GM12892 (cell line): ENCODE data around the gene TPCN1.

Experiments used
- POLR2A ChIP-seq: IDR thresholded peaks from 2 replicates; pipeline ENCODE4 v1.6.1; 2011; ENCODE audit warnings: low read depth, low read length, control low read depth
- POLR2AphosphoS5 ChIP-seq: IDR thresholded peaks from 2 replicates; pipeline ENCODE4 v1.6.1; 2011; ENCODE audit warnings: low read depth, low read length, control low read depth

DNA sequence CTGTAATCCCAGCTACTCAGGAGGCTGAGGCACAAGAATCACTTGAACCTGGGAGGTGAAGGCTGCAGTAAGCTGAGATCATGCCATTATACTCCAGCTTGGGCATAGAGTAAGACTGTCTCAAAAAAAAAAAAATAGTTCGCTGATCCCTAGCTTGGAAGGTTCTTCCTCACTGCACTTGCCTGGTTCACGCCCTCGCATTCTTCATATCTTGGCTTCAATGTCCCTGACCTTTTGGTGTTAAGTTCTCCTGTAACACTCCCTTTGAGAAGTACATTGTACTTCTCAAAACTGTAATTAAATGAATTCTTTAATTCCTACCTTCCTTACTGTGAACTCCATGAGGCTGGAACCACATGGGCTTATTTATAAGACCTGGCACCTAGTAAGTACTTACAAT, 16.5 kb upstream of the TPCN1 start:
- TF ChIP-seq POLR2A (no peak), POLR2AphosphoS5 (no peak)
